ENCODE data around the gene CDH8. TPM values are rescaled to one million over a fixed set of nuclear protein-coding genes. Genes with fewer than 3 reads are reported as not detected.

Gene CDH8
- total RNA-seq, 1 experiment from 2014 or later, result 1.7 TPM

DNA sequence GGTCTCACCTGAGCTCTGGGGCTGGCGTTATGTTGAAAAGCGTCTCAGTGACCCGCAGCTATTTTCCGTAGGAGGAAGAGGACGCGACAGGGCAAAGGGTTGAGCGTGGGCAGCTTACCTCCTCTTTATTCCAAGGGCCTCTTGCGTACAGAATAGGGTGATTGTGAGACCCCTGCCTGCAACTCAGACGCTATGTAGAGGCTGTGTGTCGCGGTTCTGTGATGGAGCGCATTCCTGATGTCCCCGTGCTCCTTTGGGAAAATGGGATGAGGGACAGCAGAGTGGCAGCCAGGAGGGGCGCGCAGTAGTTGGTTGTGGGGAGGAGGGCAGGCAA is 531 bp upstream of the CDH8 start:
- Histone ChIP-seq H3K36me3 (ENCODE audit: control insufficient read depth, insufficient read depth, low read length) (no peaks in the 10 kb centered on the region), H3K27me3 (replicated peaks; ENCODE audit: control insufficient read depth, insufficient read depth, low read length) (no peaks in the 10 kb centered on the region), H3K4me3 (ENCODE audit: low read depth, low read length) (no peak overlapping the region), H3K4me1 (peaks cover 4% of the 10 kb centered on the region; the same call in 1 of the 2 replicates), H3K9me3 (no peaks in the 10 kb centered on the region)
- no TSS peak for BruUV-seq (replicated peaks)
- Mint-ChIP-seq H3K4me3 (ENCODE audit: unreplicated experiment) (no peak overlapping the region), H3K4me1 (ENCODE audit: low read depth, unreplicated experiment) (peaks cover 20% of the 10 kb centered on the region), H3K9me3 (ENCODE audit: unreplicated experiment) (no peaks in the 10 kb centered on the region), H3K27me3 (ENCODE audit: insufficient read depth, unreplicated experiment) (no peaks in the 10 kb centered on the region), H3K27ac (ENCODE audit: unreplicated experiment) (no peak overlapping the region), H3K36me3 (ENCODE audit: insufficient read depth, unreplicated experiment) (no peaks in the 10 kb centered on the region)
- ChIA-PET POLR2A (no interaction called here), CTCF (no interaction called here)
- no peak for DNase-seq
- TF ChIP-seq, protein P1, sequence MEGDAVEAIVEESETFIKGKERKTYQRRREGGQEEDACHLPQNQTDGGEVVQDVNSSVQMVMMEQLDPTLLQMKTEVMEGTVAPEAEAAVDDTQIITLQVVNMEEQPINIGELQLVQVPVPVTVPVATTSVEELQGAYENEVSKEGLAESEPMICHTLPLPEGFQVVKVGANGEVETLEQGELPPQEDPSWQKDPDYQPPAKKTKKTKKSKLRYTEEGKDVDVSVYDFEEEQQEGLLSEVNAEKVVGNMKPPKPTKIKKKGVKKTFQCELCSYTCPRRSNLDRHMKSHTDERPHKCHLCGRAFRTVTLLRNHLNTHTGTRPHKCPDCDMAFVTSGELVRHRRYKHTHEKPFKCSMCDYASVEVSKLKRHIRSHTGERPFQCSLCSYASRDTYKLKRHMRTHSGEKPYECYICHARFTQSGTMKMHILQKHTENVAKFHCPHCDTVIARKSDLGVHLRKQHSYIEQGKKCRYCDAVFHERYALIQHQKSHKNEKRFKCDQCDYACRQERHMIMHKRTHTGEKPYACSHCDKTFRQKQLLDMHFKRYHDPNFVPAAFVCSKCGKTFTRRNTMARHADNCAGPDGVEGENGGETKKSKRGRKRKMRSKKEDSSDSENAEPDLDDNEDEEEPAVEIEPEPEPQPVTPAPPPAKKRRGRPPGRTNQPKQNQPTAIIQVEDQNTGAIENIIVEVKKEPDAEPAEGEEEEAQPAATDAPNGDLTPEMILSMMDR (IDR thresholded peaks at IDR 0.05; ENCODE audit: insufficient read depth in 1 of 2, low read depth in 1 of 2, low read length in 1 of 2, severe bottlenecking in 1 of 2, unreplicated experiment in 1 of 2), result no peak
- intact Hi-C loops (cut with micrococcal nuclease; ENCODE audit: unreplicated experiment), result no loop called here

DNA sequence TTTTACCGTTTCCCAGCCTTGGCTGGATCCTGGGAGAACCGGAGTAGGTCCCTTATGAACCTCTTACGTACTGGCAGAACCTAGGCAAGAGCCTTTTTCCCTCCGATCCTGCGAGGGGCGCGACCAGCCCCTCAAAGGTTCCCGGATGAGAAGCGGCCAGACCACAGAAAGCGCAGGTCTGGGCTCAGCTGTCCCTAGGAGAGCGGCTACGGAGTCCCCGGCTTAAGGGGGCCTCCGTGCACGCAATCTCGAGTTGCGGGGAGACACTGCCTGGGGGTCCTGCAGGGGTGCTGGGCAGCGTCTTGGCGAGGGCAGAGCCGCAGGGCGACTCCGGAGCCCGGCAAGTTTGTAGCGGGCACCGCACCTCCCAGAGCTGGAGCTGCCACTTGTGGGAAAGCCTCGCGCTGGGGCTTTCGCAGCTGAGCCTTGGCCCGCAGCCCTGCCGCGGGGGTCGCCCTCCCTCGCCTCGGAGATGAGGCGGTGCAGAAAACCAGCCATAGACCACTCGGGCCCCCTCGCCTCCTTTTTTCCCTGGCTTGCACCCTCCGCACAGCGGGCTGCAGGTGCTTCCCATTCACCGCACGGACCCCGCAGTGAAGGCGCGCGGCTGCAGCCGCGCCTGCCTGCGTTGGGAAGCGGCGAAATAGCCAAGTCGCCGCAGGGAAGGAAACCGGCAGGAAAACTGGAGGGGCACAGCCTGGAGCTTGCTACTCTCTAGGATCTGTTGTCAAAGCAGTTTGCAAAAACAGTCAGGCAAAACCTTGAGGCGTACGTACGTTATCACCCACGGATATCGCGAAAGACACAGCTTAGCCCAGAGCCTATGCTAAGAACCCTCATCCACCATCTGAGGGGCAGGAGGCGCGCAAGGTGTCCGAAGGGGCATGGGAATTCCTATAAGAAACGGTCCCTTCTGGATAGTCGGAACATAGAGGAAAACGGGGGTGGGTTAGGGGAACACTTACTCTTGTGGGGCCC is 834 bp downstream of the CDH8 start:
- POLR2A ChIA-PET, result no interaction called here
- no TSS peak for BruUV-seq (replicated peaks)
- CTCF ChIA-PET, result no interaction called here
- no peak overlapping the region for H3K4me3 ChIP-seq (ENCODE audit: low read depth, low read length)
- no peak for DNase-seq
- no peaks in the 10 kb centered on the region for H3K27me3 Mint-ChIP-seq (ENCODE audit: insufficient read depth, unreplicated experiment)
- H3K4me1 Mint-ChIP-seq (ENCODE audit: low read depth, unreplicated experiment), result peaks cover 15% of the 10 kb centered on the region
- H3K27ac Mint-ChIP-seq (ENCODE audit: unreplicated experiment), result no peak overlapping the region
- intact Hi-C loops (cut with micrococcal nuclease; ENCODE audit: unreplicated experiment), result no loop called here
- H3K36me3 ChIP-seq (ENCODE audit: control insufficient read depth, insufficient read depth, low read length), result no peaks in the 10 kb centered on the region
- H3K9me3 Mint-ChIP-seq (ENCODE audit: unreplicated experiment), result no peaks in the 10 kb centered on the region
- no peaks in the 10 kb centered on the region for H3K27me3 ChIP-seq (replicated peaks; ENCODE audit: control insufficient read depth, insufficient read depth, low read length)
- H3K9me3 ChIP-seq, result no peaks in the 10 kb centered on the region
- no peaks in the 10 kb centered on the region for H3K36me3 Mint-ChIP-seq (ENCODE audit: insufficient read depth, unreplicated experiment)
- peaks cover 8% of the 10 kb centered on the region; the same call in 1 of the 2 replicates for H3K4me1 ChIP-seq
- H3K4me3 Mint-ChIP-seq (ENCODE audit: unreplicated experiment), result peak overlapping the region; percentile 14
- TF ChIP-seq, protein P1 (IDR thresholded peaks at IDR 0.05; ENCODE audit: insufficient read depth in 1 of 2, low read depth in 1 of 2, low read length in 1 of 2, severe bottlenecking in 1 of 2, unreplicated experiment in 1 of 2), result no peak

DNA sequence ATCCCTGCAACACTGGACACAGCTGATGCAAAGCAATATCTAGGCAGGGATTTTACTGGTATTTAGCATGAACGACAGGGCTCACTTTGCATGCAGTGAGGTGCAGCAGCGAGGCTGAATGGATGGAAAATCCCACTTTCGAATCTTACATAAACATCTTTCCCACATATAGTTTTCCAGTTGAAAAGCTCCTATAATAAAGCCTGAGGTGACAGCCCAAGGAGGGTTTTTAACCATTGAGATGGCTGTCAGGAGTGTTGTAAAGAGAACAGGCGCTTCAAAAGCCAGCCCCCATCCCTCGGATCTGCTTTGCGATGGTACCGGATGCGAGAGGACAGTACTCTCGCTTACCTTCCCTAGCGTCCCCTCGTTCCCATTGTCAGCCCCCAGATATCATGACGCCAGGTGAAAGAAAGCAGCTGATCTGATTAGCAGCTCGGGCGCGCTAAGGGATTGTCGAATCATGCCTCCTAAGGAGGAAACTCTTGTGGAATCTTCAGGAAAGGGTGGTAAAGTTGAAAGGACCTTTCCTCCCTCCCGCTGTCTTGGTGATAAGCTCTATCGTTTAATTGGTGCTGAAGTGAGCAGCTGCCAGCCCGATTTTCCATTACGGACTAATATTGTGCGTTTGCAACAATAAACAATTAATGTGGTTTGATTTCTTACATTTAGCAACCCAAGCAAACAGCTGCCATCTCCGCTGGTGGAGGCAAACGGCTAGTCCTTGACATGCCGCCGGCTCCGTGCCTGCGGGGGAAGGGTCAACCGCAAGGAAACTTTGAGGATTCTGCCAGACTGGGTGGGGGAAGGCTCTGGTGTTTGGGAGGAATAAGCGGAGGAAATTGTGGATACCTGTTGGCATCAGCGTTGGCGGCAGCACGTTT is 1.8 kb downstream of the CDH8 start:
- Histone ChIP-seq H3K9me3 (no peaks in the 10 kb centered on the region), H3K27me3 (replicated peaks; ENCODE audit: control insufficient read depth, insufficient read depth, low read length) (no peaks in the 10 kb centered on the region), H3K4me3 (ENCODE audit: low read depth, low read length) (no peak overlapping the region), H3K4me1 (peaks cover 8% of the 10 kb centered on the region; the same call in 1 of the 2 replicates), H3K36me3 (ENCODE audit: control insufficient read depth, insufficient read depth, low read length) (no peaks in the 10 kb centered on the region)
- Mint-ChIP-seq H3K36me3 (ENCODE audit: insufficient read depth, unreplicated experiment) (no peaks in the 10 kb centered on the region), H3K4me1 (ENCODE audit: low read depth, unreplicated experiment) (peaks cover 15% of the 10 kb centered on the region), H3K4me3 (ENCODE audit: unreplicated experiment) (peak overlapping the region; percentile 14), H3K27ac (ENCODE audit: unreplicated experiment) (no peak overlapping the region), H3K27me3 (ENCODE audit: insufficient read depth, unreplicated experiment) (no peaks in the 10 kb centered on the region), H3K9me3 (ENCODE audit: unreplicated experiment) (no peaks in the 10 kb centered on the region)
- ChIA-PET POLR2A (no interaction called here), CTCF (no interaction called here)
- DNase-seq, result no peak
- intact Hi-C loops (cut with micrococcal nuclease; ENCODE audit: unreplicated experiment), result no loop called here
- BruUV-seq (replicated peaks), result no TSS peak
- TF ChIP-seq, protein P1 (IDR thresholded peaks at IDR 0.05; ENCODE audit: insufficient read depth in 1 of 2, low read depth in 1 of 2, low read length in 1 of 2, severe bottlenecking in 1 of 2, unreplicated experiment in 1 of 2), result no peak

All from Caco-2 (cell line).